KOPT-K1 (cell line): ENCODE measurements around the gene LCN1.

Source experiments
- H3K27ac ChIP-seq: fragments of 200-600 bp; sonication (generic); 2 replicates; pipeline ENCODE4 v1.5.1; 2016; ENCODE audit warnings: antibody characterized with exemption, mild to moderate bottlenecking, low read depth, low read length; ENCODE audit not compliant: poor library complexity, severe bottlenecking
- H3K36me3 ChIP-seq: fragments of 200-600 bp; sonication (generic); 2 replicates; pipeline ENCODE4 v1.5.1; 2017; ENCODE audit warnings: antibody characterized with exemption, mild to moderate bottlenecking, low read length, moderate library complexity; ENCODE audit not compliant: insufficient read depth
- H3K9me3 ChIP-seq: fragments of 200-600 bp; sonication (generic); 2 replicates; pipeline ENCODE4 v1.5.1; 2017; ENCODE audit warnings: antibody characterized with exemption, low read length, mild to moderate bottlenecking; ENCODE audit not compliant: insufficient read depth, poor library complexity, severe bottlenecking

Gene LCN1

DNA sequence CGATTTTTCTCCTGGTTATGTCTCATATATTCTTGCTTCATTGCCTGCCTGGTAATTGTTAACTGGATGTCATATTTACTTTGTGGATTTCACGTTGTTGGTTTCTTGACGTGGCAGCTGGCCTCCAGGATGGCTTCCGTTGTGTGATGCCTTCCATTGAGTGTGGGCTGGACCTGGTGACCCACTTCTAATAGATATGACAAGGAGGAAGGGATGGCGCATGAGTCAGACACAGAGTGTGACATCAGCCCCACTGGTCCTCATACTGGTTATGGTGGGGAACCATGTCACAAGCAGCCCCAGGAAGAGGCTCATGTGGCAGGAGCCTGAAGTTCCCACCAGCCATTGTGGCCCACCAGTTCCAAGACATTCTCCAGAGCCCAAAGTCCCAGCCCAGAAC is 34.0 kb downstream of the LCN1 start:
- Histone ChIP-seq H3K9me3 (no peaks in the 10 kb centered on the region), H3K27ac (no peak overlapping the region), H3K36me3 (no peaks in the 10 kb centered on the region)

DNA sequence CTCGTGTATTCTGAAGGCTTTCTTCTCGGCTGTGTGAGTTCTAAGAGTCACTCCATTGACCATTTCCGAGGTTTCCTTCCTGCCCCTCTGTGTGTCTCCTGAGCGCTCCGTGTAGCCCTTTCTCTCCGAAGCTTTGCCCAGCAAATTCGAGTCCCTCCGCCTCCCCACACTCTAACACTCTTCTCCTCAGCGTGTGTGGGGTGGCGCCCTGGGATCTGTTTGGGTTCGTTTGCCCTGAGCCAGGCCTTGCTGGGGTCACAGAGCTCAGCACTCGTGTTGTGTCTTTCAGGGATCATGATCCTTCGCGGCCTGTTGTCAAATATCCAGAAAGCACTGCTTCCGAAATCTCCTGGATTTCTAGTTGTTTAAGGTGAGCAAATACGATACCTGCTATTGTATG is 34.7 kb downstream of the LCN1 start:
- H3K9me3 ChIP-seq, result no peaks in the 10 kb centered on the region
- no peak overlapping the region for H3K27ac ChIP-seq
- no peaks in the 10 kb centered on the region for H3K36me3 ChIP-seq

DNA sequence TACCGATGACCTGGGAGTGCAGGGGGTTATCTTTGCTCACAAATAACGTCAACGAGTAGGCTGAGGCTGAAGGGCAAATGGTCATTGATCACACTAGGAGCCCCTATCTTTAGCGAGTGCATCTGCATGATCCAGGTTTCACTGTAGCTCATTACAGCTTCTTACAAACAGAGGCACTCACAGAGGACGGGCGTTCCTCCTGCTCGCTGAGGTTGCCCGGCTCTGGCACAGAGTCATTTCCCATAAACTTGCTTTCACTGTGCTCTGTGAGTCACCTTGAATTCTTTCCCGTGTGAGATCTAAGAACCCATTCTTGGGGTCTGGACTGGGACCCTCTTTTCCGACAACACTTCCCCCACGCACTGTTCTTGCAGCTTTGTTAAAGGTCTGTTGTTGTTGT is 38.4 kb downstream of the LCN1 start:
- H3K36me3 ChIP-seq, result no peaks in the 10 kb centered on the region
- H3K27ac ChIP-seq, result no peak overlapping the region
- H3K9me3 ChIP-seq, result no peaks in the 10 kb centered on the region

DNA sequence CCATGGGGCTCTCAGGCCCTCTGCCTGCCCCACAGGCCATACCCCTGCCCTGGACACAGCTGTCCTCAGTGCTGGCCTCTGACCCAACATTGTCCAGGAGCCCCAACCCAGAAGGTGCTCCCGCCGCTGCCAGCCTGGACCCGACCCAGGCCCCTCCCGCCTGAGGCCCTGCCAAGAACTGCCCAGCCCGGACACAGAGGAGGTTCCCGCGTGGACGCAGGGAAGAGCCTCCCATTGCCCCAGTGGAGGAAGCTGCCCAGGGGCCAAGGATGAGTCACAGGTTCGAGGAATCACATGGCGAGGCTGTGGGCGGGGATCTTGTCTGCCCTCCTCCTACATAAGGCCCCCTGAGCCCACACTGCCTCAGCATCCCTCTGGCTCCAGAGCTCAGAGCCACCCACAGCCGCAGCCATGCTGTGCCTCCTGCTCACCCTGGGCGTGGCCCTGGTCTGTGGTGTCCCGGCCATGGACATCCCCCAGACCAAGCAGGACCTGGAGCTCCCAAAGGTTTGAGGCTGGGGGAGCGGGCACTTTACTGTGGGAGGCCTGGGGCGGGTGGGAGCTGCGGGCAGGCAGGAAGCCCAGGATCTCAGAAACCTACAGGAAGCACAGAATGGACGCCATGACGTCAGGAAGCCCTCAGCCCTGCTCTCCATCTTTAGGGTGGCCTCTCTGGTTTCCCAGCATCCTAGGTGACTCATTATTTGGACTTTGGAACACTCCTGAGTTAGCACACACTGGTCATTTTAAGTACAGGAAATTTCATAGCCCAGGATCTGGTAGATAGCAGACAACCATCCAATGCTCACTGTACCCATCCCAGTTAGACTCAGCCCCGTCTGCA is 40.4 kb downstream of the LCN1 start, which contains the start of gene PAEP:
Gene PAEP (plus strand): TSS at position 366 of the 844 bp plus-strand sequence.
- Histone ChIP-seq H3K36me3 (no peaks in the 10 kb centered on the region), H3K9me3 (no peaks in the 10 kb centered on the region), H3K27ac (no peak within 1 kb of the TSS)

DNA sequence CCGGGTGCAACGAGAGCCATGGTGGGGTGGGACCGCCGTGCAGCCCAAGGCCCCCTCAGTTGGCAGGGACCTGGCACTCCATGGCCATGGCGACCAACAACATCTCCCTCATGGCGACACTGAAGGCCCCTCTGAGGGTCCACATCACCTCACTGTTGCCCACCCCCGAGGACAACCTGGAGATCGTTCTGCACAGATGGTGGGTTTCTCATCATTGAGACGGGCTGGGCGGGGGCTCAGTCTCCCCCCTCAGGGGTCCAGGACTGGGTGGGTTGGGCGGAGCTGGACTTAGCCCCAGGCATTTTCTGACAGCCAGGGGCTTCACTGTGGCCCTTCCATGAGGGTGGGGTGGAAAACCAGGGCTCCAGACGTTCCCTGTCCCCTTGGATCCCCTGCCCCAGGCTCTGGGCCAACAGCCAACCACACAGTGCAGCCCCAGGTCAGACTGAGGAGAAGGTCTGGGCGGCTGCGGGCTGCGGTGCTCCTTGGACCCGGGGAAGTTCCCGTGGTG is 41.0 kb downstream of the LCN1 start:
- H3K36me3 ChIP-seq, result no peaks in the 10 kb centered on the region
- no peak overlapping the region for H3K27ac ChIP-seq
- no peaks in the 10 kb centered on the region for H3K9me3 ChIP-seq

DNA sequence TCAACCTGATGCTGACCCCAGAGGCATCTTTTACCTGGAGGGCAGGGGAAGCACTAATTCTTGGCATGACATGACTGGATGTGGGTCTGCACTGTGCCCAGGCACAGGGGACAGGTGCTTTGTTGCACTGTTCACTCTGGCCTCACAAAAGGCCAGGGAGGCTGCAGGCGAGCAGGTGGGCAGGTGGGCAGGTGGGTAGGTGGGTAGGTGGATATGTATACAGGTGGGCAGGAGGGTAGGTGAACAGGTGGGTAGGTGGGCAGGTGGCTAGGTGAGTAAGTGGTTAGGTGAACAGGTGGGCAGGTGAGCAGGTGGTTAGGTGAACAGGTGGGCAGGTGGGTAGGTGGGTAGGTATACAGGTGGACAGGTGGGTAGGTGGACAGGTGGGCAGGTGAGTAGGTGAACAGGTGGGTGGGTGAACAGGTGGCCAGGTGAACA is 41.8 kb downstream of the LCN1 start:
- Histone ChIP-seq H3K9me3 (no peaks in the 10 kb centered on the region), H3K27ac (no peak overlapping the region), H3K36me3 (no peaks in the 10 kb centered on the region)

DNA sequence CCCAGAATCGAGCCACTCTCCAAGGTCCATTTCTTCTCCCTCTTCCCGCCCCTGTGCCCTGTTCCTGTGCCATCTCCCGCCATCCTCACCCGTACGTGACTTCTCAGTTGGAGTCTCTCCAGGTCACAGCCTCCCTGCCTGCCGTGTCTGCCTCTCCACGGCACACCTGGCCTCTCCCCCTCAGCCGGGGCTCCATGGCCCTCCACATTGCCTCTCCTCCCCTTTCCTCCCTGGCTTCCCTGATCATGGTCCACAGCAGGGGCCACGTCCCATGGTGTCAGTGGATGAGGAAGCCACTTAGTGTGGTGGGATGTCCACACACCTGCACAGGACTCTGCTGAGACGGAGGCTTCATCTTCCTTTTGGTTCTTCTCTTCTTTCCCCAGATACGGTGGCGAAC is 42.6 kb downstream of the LCN1 start:
- no peaks in the 10 kb centered on the region for H3K36me3 ChIP-seq

DNA sequence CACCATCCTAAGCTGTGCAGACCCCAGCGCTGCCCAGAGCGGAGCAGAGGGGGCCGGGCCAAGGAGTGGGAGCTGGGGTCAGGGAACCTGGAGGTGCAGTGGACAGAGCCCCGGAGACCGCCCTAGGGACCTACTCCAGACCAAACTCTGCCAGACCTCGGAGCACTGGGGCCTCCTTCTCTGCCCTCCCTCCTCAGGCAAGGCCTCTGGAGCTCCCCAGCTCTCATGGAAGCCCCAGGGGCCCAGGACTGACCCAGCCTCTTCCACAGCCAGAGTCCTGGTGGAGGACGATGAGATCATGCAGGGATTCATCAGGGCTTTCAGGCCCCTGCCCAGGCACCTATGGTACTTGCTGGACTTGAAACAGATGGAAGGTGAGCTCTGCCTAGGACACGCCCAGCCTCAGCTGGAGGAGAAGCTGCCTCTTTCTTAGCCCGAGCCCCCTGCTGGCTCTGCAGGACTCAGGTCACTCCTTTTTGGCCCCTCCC is 43.9 kb downstream of the LCN1 start:
- no peaks in the 10 kb centered on the region for H3K36me3 ChIP-seq
- no peak overlapping the region for H3K27ac ChIP-seq
- H3K9me3 ChIP-seq, result peaks cover 5% of the 10 kb centered on the region

More for the DNA sequence above, 42.6 kb downstream of the LCN1 start:
- no peak overlapping the region for H3K27ac ChIP-seq
- no peaks in the 10 kb centered on the region for H3K9me3 ChIP-seq

DNA sequence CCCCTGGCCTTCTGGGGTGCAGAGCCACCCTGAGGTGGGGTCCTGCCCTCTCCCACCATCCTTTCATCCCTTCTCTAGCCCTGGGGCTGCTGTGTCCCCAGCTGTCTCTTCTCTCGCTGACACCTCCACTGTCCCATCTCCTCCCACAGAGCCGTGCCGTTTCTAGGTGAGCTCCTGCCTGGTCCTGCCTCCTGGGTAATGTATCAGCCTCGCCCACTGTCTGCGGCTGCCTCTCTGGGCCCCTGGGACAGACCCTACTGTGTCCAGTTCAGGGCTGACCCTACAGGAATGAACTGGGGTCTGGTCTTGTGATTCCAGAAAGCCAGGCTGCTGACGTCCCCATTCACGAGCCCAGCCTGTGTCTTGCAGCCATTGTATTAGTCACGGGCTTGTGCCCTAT is 44.4 kb downstream of the LCN1 start:
- peaks cover 5% of the 10 kb centered on the region for H3K9me3 ChIP-seq
- no peaks in the 10 kb centered on the region for H3K36me3 ChIP-seq
- H3K27ac ChIP-seq, result no peak overlapping the region

DNA sequence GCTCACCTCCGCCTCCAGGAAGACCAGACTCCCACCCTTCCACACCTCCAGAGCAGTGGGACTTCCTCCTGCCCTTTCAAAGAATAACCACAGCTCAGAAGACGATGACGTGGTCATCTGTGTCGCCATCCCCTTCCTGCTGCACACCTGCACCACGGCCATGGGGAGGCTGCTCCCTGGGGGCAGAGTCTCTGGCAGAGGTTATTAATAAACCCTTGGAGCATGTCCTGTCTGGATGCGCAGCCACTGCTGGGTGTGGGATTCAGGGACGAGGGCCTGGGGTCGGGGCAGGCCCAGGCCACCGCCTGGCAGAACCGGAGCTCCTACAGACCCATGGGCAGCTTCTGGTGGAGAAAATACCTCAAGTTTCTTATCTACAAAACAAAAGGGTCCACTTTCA is 45.3 kb downstream of the LCN1 start:
- H3K36me3 ChIP-seq, result no peaks in the 10 kb centered on the region
- H3K27ac ChIP-seq, result no peak overlapping the region
- H3K9me3 ChIP-seq, result peaks cover 5% of the 10 kb centered on the region

DNA sequence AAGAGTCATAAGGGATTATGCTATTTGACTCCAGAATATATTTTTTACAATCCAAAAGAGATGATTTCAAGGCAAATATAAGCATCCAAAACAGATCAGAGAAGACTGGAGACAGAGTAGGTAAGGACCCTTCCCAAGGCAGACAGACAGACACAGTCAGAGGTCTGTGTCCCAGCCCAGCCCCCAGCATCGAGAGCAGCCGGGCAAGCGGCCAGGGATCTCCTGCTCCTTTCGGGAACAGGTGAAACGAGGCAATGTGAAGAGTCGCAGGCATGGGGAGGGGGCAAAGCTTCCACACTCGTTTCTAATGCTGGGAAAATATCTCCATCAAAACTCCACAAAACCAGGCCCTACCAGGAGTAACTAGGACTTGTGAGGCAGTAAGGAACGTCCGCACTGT is 46.1 kb downstream of the LCN1 start:
- H3K36me3 ChIP-seq, result no peaks in the 10 kb centered on the region
- peaks cover 5% of the 10 kb centered on the region for H3K9me3 ChIP-seq
- no peak overlapping the region for H3K27ac ChIP-seq

DNA sequence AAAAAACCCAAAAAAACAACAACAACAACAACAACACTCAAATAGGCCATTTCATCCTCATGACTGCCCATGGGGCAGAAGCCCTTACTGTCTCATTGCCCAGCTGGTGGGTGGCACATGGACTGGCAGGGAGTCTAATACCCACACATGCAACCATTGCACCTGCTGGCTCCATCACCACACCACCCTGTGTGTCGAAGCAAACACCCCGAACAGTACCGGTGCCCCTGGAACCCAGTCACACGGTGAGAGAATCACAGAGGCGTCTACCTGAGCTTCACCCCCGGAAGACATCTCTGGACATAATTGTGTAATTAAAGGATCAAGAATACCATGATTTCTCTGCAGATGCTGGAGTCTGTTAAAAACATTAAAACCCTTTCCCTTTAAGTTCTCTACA is 46.8 kb downstream of the LCN1 start:
- H3K9me3 ChIP-seq, result peaks cover 5% of the 10 kb centered on the region
- H3K27ac ChIP-seq, result no peak overlapping the region
- no peaks in the 10 kb centered on the region for H3K36me3 ChIP-seq

DNA sequence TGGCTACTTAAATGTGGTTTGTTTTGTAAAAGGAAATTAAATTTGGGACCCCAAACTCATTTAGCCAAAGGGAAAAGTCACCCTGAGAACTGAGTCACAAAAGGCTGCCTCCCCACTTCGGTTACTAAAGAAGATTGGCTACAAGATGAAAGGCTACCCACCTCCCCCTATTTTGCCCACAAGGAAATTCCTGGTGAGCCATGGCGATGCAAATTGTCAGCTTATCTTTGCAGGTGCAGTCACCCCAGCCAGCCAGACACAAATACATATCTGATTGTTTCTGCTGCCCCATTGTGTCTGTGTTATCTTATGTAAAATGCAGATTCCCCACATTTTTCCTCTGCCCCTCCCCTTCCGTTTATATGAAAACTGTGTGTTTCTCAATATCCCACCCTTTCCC is 49.2 kb downstream of the LCN1 start:
- peaks cover 5% of the 10 kb centered on the region for H3K9me3 ChIP-seq
- H3K27ac ChIP-seq, result no peak overlapping the region
- no peaks in the 10 kb centered on the region for H3K36me3 ChIP-seq

DNA sequence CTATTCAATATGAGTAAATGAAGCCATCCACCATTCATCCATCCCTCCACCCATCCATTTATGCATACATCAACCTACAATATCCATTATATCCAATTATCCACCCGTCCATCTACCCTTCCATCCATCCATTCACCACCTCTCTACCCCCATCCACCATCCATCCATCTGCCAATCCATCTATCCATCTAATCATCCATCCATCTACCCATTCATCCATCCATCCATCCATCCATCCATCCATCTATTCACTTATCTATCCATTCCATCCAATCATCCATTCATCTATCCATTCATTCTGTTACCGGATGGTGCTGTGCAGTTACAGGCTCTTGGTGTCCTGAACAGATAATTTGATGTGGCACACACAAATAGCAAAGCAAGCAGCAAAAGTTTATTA is 51.0 kb downstream of the LCN1 start:
- H3K27ac ChIP-seq, result no peak overlapping the region
- H3K36me3 ChIP-seq, result no peaks in the 10 kb centered on the region
- H3K9me3 ChIP-seq, result peaks cover 5% of the 10 kb centered on the region

DNA sequence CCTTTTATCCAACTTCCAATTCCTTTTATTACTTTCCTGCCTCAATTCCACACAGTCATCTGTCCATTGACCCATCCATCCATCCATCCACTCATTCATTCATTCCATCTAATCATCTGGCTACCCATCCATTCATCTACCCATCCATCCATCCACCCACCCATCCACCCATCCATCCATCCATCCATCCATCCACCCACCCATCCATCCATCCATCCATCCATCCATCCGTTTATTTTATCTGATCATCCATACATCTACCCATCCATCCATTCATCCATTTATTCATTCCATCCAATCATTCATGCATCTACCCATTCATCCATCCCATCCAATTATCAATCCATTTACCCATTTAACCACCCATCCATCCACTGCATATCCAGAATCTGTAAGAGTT is 51.9 kb downstream of the LCN1 start:
- Histone ChIP-seq H3K9me3 (peaks cover 5% of the 10 kb centered on the region), H3K27ac (no peak overlapping the region), H3K36me3 (no peaks in the 10 kb centered on the region)

DNA sequence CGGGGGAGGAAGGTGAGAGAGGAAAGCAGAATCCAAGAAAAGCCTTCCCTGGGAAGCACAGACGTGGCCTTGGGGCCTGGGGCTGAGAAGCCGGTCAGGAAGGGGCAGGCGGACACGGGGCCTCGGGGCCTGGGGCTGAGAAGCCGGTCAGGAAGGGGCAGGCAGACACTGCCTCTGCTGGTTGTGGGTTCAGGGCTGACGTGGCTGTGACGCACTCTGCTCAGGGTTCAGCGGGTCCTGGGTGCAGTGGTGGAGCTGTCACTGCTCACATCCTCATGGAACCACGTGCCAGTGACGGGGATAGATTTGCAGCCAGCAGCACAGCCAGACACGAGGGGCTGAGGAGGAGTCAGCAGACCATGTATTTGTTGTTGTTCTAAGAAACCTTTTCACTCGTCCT is 53.1 kb downstream of the LCN1 start:
- Histone ChIP-seq H3K9me3 (peaks cover 3% of the 10 kb centered on the region), H3K36me3 (no peaks in the 10 kb centered on the region), H3K27ac (no peak overlapping the region)
